NB4 (cell line): Measurements from ENCODE around the gene AGBL4.

Experiments used
- DNase-seq: peaks from one replicate; pipeline ENCODE4 v3.0.0; 2010; ENCODE audit warnings: low read depth
- H3K4me3 ChIP-seq: one replicate; pipeline ENCODE4 v1.5.1; 2011; ENCODE audit warnings: mild to moderate bottlenecking, low read depth, low read length, moderate library complexity
- MYC ChIP-seq: IDR thresholded peaks from 2 replicates; pipeline ENCODE4 v1.6.1; 2011; ENCODE audit warnings: low read depth, low read length
- POLR2A ChIP-seq: IDR thresholded peaks from 2 replicates; pipeline ENCODE4 v1.6.1; 2011; ENCODE audit warnings: mild to moderate bottlenecking; ENCODE audit not compliant: insufficient read length; ENCODE audit errors: extremely low read depth
- TF ChIP-seq, protein P1 (sequence below): IDR thresholded peaks from one replicate; pipeline ENCODE4 v1.5.1; 2012; ENCODE audit warnings: low read depth, low read length
- TF ChIP-seq, protein P2 (sequence below): IDR thresholded peaks from 2 replicates; pipeline ENCODE4 v1.6.1; 2011; ENCODE audit warnings: low read depth, low read length

Gene AGBL4

DNA sequence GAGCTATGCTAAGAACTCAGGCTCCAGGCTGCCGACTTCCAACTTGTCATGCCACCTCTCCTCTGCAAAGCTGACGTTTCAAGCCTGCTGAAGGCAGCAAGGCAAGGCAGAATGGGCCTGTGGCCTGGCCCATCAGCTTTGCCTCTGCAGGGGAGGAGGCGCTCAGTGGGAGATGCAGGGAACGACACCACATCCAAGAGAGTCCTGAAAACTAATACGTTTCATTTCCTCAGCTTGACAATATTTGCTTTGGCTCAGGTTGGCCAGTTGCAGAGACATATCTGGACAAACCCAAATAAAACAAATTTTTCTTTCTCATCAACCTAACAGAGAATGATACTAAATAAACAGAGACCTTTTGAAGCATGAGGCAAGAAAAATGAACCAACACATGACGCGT is 1282.4 kb downstream of the AGBL4 start:
- no peak overlapping the region for H3K4me3 ChIP-seq
- TF ChIP-seq POLR2A (no peak), MYC (no peak)
- TF ChIP-seq, protein P1, sequence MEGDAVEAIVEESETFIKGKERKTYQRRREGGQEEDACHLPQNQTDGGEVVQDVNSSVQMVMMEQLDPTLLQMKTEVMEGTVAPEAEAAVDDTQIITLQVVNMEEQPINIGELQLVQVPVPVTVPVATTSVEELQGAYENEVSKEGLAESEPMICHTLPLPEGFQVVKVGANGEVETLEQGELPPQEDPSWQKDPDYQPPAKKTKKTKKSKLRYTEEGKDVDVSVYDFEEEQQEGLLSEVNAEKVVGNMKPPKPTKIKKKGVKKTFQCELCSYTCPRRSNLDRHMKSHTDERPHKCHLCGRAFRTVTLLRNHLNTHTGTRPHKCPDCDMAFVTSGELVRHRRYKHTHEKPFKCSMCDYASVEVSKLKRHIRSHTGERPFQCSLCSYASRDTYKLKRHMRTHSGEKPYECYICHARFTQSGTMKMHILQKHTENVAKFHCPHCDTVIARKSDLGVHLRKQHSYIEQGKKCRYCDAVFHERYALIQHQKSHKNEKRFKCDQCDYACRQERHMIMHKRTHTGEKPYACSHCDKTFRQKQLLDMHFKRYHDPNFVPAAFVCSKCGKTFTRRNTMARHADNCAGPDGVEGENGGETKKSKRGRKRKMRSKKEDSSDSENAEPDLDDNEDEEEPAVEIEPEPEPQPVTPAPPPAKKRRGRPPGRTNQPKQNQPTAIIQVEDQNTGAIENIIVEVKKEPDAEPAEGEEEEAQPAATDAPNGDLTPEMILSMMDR, result no peak
- TF ChIP-seq, protein P2, sequence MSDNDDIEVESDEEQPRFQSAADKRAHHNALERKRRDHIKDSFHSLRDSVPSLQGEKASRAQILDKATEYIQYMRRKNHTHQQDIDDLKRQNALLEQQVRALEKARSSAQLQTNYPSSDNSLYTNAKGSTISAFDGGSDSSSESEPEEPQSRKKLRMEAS, result no peak
- no peak for DNase-seq

DNA sequence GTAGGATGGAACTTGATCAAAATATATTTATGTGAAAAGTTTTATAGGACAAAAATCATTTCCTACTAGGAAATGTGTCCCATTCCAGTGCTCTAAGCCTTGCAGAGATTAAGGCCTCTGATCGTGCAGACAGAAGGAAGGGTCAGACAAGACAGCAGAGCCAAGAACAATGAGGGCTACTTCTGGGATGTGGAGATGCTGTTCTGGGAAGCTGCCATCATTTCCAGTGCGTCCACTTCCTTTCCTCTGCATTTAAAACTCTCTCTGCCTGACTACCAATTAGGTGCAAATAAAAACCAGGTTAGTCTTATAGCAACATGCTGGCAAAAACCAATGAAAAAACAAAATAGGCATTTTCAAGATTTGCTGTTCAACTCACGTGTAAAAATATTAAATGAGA is 1283.1 kb downstream of the AGBL4 start:
- no peak overlapping the region for H3K4me3 ChIP-seq
- DNase-seq, result no peak
- no peak for TF ChIP-seq MYC
- TF ChIP-seq, protein P1, result no peak
- no peak for TF ChIP-seq POLR2A
- TF ChIP-seq, protein P2, result no peak

DNA sequence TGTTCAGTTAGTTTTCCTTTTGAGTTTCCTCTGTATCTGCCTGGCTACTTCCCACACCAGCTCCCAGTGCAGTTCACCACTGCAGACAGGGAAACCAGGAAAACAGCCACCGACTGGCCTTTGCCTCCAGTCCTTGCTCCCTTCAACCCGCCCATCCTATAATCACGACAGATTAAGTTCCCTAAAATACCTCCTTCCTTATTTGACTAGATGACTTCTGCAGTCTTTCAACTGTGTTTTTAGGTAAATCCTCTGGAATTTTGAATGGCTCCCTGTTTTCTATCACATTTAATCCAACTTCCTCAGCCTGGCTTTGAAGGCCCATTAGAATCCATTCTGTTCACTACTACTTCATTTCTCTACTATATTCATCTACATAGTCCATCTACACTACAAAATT is 1284.7 kb downstream of the AGBL4 start:
- no peak for TF ChIP-seq POLR2A
- TF ChIP-seq MYC, result no peak
- TF ChIP-seq, protein P2, result no peak
- TF ChIP-seq, protein P1, result no peak
- H3K4me3 ChIP-seq, result no peak overlapping the region
- no peak for DNase-seq

DNA sequence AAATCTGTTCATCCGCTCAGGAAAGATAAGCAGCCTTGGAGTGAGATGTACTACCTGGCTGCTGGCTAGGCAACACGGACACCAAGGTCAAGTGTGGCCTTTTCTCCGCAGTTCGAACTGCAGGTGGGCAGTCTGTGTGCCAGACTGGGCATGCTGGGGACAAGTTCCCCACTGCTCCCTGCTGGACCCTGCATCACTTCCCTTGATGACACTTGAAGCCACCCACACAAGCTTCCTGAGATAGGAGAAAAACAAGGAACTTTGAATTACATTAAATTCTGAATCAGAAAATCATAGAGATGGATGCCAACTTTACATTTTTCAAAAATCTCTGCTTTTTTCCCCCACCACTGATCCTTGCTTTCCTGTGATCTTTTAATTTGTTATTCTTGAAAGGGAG is 1285.4 kb downstream of the AGBL4 start:
- H3K4me3 ChIP-seq, result no peak overlapping the region
- DNase-seq, result no peak
- TF ChIP-seq MYC, result no peak
- TF ChIP-seq, protein P1, result no peak
- TF ChIP-seq, protein P2, result no peak
- TF ChIP-seq POLR2A, result no peak

DNA sequence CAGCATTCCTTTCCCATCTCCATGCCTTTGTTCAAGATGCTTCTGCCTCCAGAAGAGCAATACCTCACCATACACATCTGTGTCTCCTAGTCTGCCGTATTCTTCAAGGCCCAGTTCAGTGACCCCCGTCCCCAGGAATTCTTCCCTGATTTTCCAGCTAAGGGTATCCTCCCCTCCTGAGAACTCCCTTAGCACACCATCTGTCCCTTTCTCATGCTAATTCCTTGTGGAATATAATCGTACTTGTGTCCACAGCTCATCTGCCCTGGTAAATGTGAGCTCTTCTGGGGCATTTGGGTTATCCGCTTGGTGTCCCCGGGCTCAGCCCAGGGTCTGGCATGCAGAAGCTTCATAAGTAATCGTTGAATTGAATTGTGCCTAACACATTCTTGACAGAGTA is 1288.0 kb downstream of the AGBL4 start:
- no peak for DNase-seq
- TF ChIP-seq, protein P2, result no peak
- TF ChIP-seq MYC, result no peak
- TF ChIP-seq, protein P1, result no peak
- no peak for TF ChIP-seq POLR2A

More for the DNA sequence above, 1288.0 kb downstream of the AGBL4 start:
- H3K4me3 ChIP-seq, result no peak overlapping the region
